Esophagus squamous epithelium (tissue), 4 donors: ENCODE results near the gene GVQW3.

Experiments
- POLR2A ChIP-seq, 4 donors: fragments of 450-650 bp; IDR thresholded peaks; one replicate each; pipeline ENCODE4 v1.6.1; 2017; ENCODE audit warnings: antibody characterized with exemption in 4 of 4, mild to moderate bottlenecking in 4 of 4, moderate library complexity in 3 of 4
- TF ChIP-seq, protein P1 (sequence below), 6 experiments: fragments of 450-650 bp in 4 of 6; fragments of 200-600 bp in 2 of 6; sonication (generic) in 2 of 6; IDR thresholded peaks; one replicate each; pipeline ENCODE4 v1.5.1; 2016 to 2019; ENCODE audit warnings: antibody characterized with exemption in 6 of 6, mild to moderate bottlenecking in 4 of 6, moderate library complexity in 4 of 6

DNA sequence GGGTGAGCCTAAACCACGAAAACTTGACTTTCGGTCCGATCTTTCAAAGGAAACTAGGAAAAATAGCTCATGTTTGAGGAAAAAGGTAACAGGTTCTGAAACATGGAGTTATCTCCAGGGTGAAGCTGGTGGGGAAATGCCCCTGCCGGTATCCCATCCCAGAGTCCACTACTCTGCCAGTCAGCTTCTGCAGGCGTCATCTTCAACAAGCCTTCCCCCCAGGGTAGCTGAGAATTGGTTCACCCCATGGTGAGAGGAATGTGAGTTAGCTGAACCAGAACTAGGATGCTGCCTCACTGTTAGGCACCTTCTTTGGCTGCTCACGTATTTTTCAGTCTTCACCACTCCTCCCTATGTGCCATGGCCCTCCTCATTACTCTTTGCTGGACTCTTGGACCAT, 1.1 kb downstream of the GVQW3 start:
- TF ChIP-seq, protein P1, sequence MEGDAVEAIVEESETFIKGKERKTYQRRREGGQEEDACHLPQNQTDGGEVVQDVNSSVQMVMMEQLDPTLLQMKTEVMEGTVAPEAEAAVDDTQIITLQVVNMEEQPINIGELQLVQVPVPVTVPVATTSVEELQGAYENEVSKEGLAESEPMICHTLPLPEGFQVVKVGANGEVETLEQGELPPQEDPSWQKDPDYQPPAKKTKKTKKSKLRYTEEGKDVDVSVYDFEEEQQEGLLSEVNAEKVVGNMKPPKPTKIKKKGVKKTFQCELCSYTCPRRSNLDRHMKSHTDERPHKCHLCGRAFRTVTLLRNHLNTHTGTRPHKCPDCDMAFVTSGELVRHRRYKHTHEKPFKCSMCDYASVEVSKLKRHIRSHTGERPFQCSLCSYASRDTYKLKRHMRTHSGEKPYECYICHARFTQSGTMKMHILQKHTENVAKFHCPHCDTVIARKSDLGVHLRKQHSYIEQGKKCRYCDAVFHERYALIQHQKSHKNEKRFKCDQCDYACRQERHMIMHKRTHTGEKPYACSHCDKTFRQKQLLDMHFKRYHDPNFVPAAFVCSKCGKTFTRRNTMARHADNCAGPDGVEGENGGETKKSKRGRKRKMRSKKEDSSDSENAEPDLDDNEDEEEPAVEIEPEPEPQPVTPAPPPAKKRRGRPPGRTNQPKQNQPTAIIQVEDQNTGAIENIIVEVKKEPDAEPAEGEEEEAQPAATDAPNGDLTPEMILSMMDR (IDR thresholded peaks at IDR 0.05) = no peak
- TF ChIP-seq POLR2A (IDR thresholded peaks at IDR 0.05) = no peak
